SHP77 treated with DMSO at 0.1 percent for 48 hours (cell line): ENCODE data around the gene OR7A5.
"Not testable (repeated sequence)": the region's sequence is repeated elsewhere in the genome, so short reads cannot be mapped to it uniquely, and the experiment has no call there.

Source experiments
- DNase-seq: peaks from one replicate; lab custom pipeline; 2025; lab: John Stamatoyannopoulos, UW

OR7A5 gene

DNA sequence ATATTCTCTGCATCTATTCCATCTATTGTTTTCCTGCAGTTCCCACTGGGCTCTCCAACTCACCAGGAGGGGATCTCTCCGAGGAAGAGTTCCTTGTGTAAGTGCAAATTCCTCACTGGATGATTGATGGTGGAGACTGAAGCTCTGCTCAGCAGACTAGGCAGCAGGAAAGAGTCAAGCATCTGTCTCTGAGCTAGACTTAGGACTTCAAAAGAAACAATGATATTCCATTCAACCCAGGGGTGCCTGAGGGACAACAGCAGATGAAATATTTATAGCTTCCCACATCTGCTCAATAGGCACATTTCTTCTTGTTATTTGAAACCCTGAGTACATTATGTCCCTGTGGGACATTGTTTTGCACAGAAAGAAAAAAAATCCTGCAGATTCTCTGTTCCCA lies at the start of gene OR7A5, which contains the start of gene OR7C1:
OR7A5 (minus strand) TSS at position 175 of the 400 bp plus-strand sequence. CDS start 6,944 bp downstream, outside the sequence.
OR7C1 (minus strand) TSS at position 175 of the 400 bp plus-strand sequence. CDS start 35,049 bp downstream, outside the sequence.
- DNase-seq, result no peak

DNA sequence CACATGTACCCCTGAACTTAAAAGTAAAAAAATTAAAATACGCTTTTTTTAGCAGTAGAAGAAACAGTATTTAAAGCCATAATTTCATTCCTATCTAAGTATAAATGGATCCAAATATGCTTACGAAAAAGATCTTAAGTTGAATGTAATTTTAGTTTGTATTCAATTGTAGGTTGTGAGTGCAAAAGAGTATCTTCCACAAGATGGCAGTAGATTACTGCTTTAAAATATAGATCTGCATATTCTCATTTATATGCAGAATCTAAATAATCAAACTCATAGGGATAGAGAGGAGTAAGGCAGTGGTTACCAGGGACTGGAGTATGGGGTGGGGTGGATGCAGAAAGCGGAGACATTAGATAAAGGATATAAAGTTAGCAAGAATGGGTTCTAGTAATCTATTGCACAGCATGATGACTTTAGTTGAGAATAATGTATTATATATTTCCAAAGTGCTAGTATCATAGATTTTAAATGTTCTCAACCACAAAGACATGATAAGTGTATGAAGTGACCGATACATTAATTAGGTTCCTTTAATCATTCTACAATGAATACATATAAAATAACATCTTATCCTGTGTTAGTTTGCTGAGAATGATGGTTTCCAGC lies 36.7 kb upstream of the OR7A5 start:
- DNase-seq, result no peak

DNA sequence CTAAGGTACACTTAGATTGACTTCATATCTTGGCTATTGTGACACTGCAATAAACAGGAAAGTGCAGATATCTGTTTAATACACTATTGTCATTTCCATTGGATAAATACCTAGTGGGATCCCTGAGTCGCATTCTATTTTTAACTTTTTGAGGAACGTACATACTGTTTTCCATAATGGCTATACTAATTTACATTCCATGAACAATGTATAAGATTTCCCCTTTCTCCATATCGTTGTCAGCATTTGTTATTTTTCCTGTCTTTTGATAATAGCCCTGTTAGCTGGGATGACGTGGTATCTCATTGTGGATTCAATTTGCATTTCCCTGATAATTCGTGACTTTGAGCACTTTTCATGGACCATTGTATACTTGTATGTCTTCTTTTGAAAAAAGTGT lies 33.5 kb upstream of the OR7A5 start:
- DNase-seq, result no peak

DNA sequence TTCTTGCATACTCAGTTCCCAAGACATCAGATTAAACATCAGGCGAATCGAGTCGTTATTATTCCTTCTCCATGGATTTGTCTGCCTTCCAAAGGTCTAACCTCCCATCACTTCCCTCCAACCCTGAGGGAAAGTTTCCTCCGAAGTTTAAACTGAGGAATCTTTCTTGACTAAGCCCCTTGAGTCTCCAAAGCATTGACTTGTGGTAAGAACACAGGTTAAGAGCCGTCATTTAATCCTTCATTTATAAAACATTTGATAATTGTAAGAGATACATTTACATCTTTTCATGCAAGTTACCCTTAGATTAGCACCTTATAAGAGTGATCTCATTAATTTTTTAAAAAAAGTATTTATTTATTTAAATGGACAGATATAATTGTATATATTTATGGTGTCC lies 13.8 kb upstream of the OR7A5 start, which contains the start of gene OR7A10:
OR7A10 (minus strand) TSS at position 101 of the 400 bp plus-strand sequence. CDS start 7,045 bp downstream, outside the sequence.
- DNase-seq, result no peak

DNA sequence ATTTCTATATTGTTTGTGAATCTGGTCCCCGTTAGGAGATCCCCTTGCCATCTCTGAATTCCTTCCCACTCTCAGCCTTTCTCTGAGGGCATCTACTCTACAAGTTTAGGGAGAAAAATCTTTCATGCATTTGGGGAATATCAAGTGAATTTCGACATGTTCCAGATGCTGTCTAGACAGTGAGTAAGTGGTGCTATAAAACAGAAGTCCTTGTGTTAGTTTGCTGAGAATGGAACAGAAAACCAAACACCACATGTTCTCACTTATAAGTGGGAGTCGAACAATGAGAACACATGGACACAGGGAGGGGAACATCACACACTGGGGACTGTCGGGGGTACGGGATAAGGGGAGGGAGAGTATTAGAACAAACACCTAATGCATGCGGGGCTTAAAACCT lies 8.6 kb upstream of the OR7A5 start:
- DNase-seq, result no peak

DNA sequence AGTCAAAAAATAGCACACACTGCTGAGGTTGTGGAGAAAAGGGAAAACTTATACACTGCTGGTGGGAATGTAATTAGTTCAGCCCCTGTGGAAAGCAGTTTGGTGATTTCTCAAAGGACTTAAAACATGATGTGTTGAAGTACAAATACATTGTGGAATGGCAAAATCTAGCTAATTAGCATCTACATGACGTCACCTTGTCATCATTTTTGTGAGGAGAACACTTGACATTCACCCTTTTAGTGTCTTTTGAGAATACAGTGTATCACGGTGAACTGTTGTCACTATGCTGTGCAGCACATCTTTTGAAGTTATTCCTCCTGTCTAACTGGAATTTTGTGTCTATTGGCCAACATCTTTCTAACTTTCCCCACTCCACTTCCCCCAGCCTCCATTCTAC lies 8.2 kb upstream of the OR7A5 start:
- DNase-seq, result no peak

DNA sequence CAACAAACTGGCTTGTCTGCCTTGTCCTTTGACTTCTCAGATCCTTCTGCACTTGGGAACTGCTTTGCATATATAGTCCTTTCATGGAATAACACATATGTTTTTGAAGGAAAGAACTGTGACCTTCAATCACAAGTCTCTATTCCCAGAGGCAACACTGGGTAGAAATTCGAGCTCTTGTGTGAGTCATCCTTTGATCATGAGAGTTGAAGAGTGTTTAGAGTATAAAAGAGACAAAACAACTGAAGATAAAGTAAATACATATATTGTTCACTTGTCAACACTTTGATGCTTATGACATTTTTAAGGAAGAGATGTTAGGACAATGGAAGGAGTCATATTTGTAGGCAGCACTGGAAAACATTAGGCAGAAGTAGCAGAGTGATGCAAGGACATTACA lies 5.2 kb upstream of the OR7A5 start:
- no peak for DNase-seq

DNA sequence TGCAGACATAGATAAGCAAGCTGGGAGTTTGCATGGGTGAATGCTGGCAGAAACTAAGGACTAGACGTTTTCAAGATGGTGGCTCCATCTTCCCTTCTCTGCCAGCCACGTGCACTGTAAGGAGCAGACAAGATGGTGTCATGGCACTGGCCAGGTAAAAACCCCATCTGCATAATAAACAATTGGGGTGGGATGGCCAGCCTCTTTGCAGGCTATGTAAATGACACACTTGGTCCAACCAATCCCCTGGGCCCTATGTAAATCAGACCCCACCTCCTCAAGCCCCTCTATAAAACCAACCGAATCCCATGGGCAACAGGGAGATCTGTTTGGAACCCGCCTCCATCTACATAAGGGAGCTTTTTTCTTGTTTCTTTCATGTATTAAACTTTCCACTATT lies 2.4 kb upstream of the OR7A5 start:
- DNase-seq, result no peak

DNA sequence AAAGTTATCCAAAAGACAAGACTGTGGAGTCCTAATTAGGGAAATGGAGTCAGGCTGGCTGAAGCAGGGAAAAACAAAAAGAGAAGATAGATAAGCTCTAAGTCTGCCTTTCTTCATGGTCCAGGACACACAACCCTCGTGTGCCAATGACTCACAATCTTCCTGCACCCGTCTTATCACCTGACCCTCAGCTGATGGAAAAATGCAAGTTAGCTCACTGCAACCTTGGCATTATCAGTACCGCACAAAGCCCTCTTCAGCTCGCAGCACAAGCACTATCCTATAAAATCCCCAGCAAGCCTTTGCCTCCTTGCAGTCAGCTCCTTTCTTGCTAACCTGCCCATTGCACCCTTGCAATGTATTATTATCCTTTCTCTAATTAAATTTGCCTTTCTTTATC lies 4.3 kb downstream of the OR7A5 start:
- DNase-seq, result no peak

DNA sequence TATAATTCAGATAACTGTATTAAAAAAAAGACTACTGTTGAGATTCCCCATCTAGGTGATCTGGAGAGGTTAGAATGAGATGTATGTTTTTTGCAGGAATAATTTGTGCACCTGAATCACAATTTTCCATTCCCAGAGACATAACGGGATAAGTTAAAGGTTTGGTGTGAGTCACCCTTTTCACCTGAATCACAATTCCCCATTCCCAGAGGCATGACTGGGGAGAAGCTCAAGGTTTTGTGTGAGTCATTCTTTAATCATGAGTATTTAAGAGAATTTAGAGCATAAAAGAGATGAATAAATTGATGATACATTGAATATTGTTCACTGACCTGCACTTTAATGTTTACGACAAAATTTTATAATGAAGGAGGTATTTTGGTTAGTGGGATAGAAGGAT lies 9.0 kb downstream of the OR7A5 start:
- DNase-seq, result no peak

DNA sequence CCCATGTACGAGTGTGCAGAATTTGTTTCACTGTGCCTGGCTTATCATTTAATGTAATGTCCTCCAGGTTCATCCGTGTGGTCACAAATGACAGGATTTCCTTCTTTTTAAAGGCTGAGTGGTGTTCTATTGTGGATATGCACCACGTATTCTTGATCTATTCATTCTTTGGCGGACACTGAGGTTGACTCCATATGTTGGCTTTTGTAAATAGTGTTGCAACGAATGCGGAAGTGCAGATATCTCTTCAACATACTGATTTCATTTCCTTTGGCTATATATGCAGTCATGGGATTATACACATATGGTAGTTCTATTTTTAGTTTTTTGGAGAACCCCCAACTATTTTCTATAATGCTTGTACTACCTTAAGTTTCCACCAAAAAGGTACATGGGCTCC lies 13.0 kb downstream of the OR7A5 start:
- DNase-seq, result no peak

DNA sequence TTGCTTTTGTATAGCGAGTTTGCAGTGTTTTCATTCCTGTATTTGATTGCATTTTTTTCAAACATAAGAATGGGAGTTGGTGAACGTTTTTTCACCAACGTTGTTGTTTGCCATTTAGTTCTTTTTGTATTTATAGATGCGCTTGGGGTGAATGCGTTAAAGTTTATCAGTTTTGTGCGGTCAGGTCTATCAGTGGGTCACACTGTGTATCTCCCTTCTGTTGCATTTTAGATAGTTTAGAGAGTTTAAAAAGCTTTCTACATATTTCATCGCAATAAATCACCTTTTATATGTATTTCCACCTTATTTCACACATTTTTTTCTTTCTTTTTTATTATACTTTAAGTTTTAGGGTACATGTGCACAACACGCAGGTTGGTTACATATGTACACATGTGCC lies 16.4 kb downstream of the OR7A5 start:
- no peak for DNase-seq

DNA sequence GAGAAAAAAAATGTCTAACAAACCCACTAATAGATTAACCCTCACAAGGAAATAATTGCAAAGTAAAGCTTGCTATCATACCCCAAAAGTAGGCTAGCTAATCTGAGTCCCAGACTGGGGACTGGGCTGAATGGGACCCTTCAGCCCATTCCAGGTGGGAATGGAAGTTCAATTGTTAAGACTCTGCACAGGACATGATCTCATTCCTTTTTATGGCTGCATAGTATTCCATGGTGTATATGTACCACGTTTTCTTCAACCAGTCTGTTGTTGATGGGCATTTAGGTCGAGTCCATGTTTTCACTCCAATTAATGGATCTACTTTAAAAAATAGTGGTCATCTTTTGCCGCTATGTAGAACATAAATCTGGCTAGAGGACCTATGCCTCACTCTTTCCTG lies 17.9 kb downstream of the OR7A5 start:
- no peak for DNase-seq

DNA sequence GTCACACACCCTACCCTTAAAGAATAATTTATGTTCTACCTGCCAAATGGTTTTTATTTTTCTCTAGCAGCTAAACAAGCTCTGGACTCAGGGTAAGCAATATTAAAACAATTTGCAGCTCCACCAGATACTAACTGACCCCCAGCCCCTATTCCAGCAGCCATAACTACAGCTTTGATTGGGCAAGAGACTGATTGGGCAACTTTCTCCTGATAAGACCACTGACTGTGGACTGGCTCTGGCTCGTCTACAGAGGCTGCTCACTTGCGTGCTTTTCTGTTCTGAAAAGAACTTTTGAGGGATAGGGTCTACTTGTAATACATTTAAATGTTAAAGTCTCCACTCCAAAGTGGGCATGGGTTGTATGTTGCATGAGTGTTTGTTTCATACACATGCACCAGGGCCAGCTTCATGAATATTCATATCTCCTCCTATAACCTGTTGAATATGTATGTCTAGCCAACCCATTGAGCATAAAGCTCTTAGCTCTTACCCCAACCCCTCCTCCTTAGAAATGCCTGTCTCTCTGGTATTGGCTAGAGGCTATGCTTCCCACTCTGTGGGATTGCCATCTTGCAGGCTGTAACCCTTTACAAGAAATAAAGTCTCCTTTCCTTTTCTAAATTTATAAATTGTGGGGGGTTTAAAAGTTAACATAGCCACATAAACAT lies 19.9 kb downstream of the OR7A5 start:
- no peak for DNase-seq

DNA sequence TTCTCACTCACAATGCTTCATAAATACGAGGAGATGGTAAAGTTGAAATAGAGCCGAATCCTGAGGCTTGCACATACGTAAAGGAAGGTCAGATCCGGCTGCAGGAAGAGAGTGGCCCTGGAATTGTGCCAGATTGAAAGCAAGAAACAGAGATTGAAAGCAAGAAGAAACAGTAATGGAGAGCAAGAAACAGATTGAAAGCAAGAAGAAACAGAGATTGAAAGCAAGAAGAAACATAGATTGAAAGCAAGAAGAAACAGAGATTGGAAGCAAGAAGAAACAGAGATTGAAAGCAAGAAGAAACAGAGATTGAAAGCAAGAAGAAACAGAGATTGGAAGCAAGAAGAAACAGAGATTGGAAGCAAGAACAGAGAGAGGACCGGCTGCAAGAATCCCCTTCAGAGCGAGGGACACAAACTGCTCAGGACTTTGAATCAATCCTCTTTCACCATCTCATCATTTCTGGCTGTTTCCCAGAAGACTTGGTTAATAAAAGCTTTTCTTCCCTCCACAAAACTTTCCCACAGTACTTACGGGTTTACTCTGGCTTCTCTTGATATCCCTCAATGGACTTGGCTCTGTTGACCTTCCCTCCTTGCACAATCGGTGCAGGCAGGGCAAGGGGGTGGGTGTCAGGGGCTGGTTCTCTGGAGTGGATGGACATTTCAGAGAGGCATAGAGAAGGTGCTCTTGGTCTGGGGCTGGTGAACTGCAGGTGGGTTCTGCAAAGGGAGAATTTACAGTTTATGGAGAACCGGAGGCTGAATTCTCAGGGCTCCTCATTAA lies 25.5 kb downstream of the OR7A5 start:
- DNase-seq, result no peak

DNA sequence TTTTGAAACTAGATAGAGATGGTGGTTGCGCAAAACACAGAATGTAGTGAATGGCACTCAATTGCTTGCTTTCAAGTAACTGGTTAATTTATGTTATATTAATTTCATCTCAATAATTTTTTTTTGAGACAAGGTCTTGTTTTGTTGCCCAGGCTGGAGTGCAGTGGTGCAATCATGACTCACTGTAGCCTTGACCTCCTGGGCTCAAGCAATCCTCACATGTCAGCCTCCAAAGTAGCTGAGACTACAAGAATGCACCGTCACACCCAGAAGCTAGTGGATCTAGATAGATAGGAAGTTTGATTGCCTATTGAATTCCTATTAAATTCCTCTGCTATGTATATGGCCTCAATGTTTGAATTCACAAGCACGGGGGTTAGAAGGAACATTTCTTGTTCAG lies 30.2 kb downstream of the OR7A5 start:
- DNase-seq, result no peak

DNA sequence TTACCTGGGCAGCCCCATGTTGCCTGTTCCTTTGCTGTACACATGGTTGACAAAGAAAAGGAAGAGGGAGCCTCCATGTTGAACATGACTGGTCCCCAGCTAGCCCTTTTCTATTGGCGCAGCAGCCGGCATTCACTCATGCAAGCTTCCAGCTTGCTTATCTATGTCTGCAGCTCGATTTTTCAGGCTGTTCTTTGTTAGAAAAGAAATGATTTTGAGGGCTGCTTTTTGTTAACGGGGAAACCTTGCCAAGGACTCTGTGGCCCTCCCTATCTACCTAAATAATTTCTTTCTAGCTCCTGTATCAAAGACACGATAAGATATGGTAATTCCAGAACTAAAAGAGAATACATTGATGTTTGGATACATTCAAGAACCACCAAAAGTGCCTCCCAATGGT lies 36.2 kb downstream of the OR7A5 start:
- DNase-seq, result no peak

DNA sequence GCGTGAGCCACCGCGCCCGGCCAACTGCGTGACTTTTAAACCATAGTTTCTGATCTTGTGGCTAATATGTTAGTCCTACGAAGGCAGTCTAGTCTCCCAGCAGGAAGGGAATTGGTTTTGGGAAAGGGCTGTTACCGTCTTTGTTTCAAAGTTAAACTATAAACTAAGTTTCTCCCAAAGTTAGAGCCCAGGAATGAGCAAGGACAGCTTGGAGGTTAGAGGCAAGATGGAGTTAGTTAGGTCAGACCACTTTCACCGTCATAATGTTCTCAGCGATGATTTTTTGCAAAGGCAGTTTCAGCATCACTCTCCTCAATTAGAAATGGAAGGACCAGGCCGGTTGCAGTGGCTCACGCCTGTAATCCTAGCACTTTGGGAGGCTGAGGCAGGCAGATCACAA lies 39.0 kb downstream of the OR7A5 start:
- DNase-seq, result no peak

DNA sequence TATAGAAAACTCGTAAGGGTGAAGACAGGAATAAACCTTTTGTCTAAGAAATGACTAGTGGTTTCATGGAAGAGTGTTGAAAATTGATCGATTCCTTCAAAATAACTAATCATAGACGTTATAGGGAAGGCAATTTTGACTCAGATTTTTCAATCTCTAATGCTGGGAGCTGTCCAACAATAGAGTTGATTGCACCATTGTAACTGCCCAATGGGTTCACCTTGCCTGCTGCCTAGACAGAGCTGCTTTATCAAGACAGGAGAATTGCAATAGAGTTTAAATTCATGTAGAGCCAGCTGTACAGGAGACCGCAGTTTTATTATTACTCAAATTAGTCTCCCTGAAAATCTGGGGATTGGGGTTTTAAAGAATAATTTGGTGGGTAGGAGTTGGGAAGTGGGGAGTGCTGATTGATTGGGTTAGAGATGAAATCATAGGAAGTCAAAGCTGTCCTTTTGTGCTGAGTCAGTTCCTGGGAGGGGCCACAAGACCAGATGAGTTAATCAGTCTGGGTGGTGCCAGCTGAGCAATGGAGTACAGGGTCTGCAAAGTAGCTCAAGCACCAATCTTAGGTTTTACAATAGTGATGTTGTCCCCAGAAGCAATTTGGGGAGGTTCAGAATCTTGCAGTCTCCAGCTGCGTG lies 39.8 kb downstream of the OR7A5 start:
- DNase-seq, result no peak

DNA sequence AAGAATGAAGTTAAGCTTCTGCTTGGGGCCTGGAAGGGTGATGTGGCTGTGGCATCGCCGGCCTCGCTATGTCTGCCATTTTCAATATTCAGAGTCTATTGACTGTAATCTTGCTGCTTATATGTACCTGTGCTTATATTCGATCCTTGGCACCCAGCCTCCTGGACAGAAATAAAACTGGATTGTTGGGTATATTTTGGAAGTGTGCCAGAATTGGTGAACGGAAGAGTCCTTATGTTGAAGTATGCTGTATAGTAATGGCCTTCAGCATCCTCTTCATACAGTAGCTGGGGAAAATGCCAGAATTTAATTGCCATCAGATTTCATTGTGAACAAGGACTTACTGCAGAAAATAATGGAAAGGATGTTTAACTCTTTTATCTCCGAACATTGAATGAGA lies 42.7 kb downstream of the OR7A5 start:
- not testable (repeated sequence) for DNase-seq

DNA sequence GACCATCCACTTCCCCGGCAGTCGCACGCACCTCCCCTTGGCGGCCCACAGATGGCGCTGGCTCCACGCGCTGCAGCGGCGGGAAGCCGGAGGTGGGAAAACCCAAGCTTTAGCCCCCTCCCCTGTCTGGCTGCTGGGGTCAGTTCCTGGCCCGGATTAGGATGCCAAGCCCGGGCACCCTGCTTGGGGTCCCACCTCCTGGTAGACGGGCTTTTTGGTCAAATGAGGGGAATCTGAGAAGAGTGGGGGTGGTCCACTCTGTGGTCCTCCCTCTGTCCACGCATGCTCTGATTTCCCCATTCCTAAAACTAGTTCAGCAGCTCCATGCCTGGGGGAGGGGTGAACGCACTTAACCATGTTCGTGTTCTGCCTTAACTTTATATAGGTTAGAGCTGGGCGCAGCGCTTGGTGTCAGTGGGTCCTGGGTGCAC lies 48.5 kb downstream of the OR7A5 start:
- DNase-seq, result no peak

DNA sequence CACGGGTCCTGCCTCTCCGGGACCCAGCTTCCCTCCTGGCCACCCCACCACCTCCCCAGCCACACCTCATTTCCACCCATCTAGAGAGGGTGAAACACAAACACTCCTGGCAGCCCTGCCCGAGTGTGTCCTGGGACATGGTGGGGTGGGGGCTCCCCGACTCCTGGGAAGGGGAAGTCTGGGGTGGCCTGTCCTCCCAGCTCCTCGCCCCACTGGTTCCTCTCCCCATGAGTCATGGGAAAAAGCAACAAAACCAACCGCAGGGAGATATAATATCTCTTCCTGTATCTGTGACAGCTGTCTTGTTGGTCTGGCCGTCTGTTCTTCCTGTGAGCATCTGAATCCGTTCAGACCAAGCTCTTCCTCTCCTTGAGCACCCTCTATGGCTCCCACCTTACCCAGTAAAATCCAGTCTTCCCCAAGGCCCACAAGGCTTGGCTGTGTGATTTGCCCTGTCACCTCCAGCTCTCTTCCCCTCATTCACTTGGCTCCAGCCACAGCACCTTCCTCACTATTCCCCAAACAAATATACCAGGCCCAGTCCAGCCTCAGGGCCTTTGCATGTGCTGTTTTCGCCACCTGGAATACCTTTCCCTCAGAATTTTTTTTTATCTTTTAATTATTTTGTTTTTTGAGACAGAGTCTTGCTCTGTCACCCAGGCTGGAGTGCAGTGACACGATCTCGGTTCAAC lies 49.7 kb downstream of the OR7A5 start:
- DNase-seq, result not testable (repeated sequence)
